ENCODE measurements around the gene CD38. TPM values are rescaled to one million over a fixed set of nuclear protein-coding genes. Genes with fewer than 3 reads are reported as not detected.

CD38 gene
- total RNA-seq, 1 experiment from 2014 or later, result 0.07 TPM

GRCh38 chr4:15874671-15875070, 96.5 kb downstream of the CD38 start:
- no peak overlapping the region for H4K8ac ChIP-seq (replicated peaks; ENCODE audit: insufficient read length, low read depth, low read length)
- Mint-ChIP-seq H3K27ac (no peak overlapping the region), H3K27me3 (ENCODE audit: low read depth) (peaks cover 3% of the 10 kb centered on the region), H3K9me3 (peaks cover 11 to 16% of the 10 kb centered on the region in 2 experiments), H3K4me1 (no peaks in the 10 kb centered on the region), H3K36me3 (ENCODE audit: insufficient read depth in 1 of 3, low read depth in 3 of 3) (peaks cover 2 to 17% (median 10%) of the 10 kb centered on the region in 3 experiments; a peak in 6 of 7 replicates), H3K4me3 (no peak overlapping the region)
- H2AFZ ChIP-seq (ENCODE audit: low read length), result no peak overlapping the region
- H3K23me2 ChIP-seq (ENCODE audit: insufficient read length, low read depth, low read length, poor library complexity, severe bottlenecking), result no peaks in the 10 kb centered on the region
- H2BK15ac ChIP-seq (ENCODE audit: low read depth, low read length), result no peak overlapping the region
- H3K14ac ChIP-seq (ENCODE audit: insufficient read depth, low read length), result no peak overlapping the region
- no peak overlapping the region for H2BK12ac ChIP-seq (ENCODE audit: insufficient read length, low read depth, low read length)
- H4K91ac ChIP-seq (ENCODE audit: insufficient read length, low read depth, low read length), result no peak overlapping the region
- H3K79me1 ChIP-seq (ENCODE audit: insufficient read depth, low read depth, low read length, poor library complexity, severe bottlenecking), result no peaks in the 10 kb centered on the region
- no peak overlapping the region for H2BK5ac ChIP-seq (ENCODE audit: insufficient read length, low read length)
- no CpG with 5 or more reads among the region's 4 CpGs for WGBS (ENCODE audit: extremely low coverage, insufficient read length, low lambda C conversion rate)
- no peak overlapping the region for H3K4me2 ChIP-seq (ENCODE audit: insufficient read depth, insufficient read length, low read length)
- H3K9ac ChIP-seq (ENCODE audit: extremely low read depth, insufficient read length, low read length), result no peak overlapping the region
- no peak overlapping the region for H3K56ac ChIP-seq (ENCODE audit: insufficient read length, low read depth, low read length)
- H2AK5ac ChIP-seq (ENCODE audit: insufficient read length, low read length), result no peak overlapping the region
- H2BK120ac ChIP-seq (ENCODE audit: low read depth, low read length, poor library complexity, severe bottlenecking), result no peak overlapping the region
- H4K5ac ChIP-seq (ENCODE audit: insufficient read length, low read depth, low read length), result no peak overlapping the region
- H3T11ph ChIP-seq (ENCODE audit: low read length), result no peak overlapping the region
- H3K23ac ChIP-seq (ENCODE audit: insufficient read length, low read depth, low read length), result no peak overlapping the region
- H3K27ac ChIP-seq (ENCODE audit: insufficient read length, low read depth, low read length), result no peak overlapping the region
- no peak for DNase-seq
- H3K27me3 ChIP-seq (ENCODE audit: insufficient read depth, low read length), result no peaks in the 10 kb centered on the region
- no peaks in the 10 kb centered on the region for H3K79me2 ChIP-seq (ENCODE audit: insufficient read depth, low read length)
- no peak overlapping the region for H3K4ac ChIP-seq (ENCODE audit: low read depth, low read length)
- TF ChIP-seq CTCF (conservative IDR thresholded peaks at IDR 0.05), result no peak
- no peaks in the 10 kb centered on the region for H3K9me3 ChIP-seq (ENCODE audit: control insufficient read depth, low read depth, low read length)
- H4K20me1 ChIP-seq (ENCODE audit: control insufficient read depth, insufficient read depth, insufficient read length), result no peaks in the 10 kb centered on the region
- H2BK20ac ChIP-seq (ENCODE audit: low read depth, low read length, poor library complexity, severe bottlenecking), result no peak overlapping the region
- no peaks in the 10 kb centered on the region for H3K4me1 ChIP-seq (ENCODE audit: insufficient read depth, low read length)
- no peak overlapping the region for H3K18ac ChIP-seq (ENCODE audit: insufficient read length, low read depth, low read length)

All from H9 (cell line).